Measurements from ENCODE around the gene RNLS. TPM values are rescaled to one million over a fixed set of nuclear protein-coding genes. Genes with fewer than 3 reads are reported as not detected.

Gene RNLS
- total RNA-seq, 1 donor from 2014 or later = 24.7 TPM

DNA sequence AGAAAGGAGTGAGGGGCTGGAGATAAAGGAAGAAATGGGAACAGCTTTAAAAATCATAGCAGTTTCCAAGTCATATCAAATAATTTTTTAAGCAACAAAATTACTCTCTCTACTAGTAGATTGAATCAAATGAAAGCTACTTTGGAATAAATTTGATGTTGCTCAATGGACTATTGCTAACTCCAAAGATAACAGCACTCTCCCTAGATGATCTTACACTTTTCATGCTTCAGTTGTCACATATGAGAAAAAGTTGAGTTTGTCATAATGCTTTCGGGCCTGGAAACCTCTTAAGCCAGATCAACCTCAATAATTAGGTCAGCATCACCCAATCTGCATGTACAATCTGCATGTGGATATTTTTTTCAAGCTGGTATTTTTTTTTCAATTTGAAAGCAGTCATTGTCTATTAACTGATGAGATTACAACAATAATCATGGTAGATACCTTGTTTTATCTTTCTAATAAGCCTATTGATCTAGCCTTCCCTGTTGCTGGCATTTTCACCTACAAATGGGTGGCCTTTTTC, 34.7 kb upstream of the RNLS start:
- TF ChIP-seq, protein P1, sequence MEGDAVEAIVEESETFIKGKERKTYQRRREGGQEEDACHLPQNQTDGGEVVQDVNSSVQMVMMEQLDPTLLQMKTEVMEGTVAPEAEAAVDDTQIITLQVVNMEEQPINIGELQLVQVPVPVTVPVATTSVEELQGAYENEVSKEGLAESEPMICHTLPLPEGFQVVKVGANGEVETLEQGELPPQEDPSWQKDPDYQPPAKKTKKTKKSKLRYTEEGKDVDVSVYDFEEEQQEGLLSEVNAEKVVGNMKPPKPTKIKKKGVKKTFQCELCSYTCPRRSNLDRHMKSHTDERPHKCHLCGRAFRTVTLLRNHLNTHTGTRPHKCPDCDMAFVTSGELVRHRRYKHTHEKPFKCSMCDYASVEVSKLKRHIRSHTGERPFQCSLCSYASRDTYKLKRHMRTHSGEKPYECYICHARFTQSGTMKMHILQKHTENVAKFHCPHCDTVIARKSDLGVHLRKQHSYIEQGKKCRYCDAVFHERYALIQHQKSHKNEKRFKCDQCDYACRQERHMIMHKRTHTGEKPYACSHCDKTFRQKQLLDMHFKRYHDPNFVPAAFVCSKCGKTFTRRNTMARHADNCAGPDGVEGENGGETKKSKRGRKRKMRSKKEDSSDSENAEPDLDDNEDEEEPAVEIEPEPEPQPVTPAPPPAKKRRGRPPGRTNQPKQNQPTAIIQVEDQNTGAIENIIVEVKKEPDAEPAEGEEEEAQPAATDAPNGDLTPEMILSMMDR (IDR thresholded peaks at IDR 0.05; ENCODE audit: insufficient read depth, low read length, poor library complexity, severe bottlenecking) = no peak
- no peak for DNase-seq (ENCODE audit: low read depth)
- Histone ChIP-seq H3K27me3 (ENCODE audit: control insufficient read depth, insufficient read depth, low read length) (no peaks in the 10 kb centered on the region), H3K36me3 (ENCODE audit: control insufficient read depth, insufficient read depth, low read length) (no peaks in the 10 kb centered on the region), H3K4me3 (ENCODE audit: low read depth, low read length) (no peak overlapping the region)

DNA sequence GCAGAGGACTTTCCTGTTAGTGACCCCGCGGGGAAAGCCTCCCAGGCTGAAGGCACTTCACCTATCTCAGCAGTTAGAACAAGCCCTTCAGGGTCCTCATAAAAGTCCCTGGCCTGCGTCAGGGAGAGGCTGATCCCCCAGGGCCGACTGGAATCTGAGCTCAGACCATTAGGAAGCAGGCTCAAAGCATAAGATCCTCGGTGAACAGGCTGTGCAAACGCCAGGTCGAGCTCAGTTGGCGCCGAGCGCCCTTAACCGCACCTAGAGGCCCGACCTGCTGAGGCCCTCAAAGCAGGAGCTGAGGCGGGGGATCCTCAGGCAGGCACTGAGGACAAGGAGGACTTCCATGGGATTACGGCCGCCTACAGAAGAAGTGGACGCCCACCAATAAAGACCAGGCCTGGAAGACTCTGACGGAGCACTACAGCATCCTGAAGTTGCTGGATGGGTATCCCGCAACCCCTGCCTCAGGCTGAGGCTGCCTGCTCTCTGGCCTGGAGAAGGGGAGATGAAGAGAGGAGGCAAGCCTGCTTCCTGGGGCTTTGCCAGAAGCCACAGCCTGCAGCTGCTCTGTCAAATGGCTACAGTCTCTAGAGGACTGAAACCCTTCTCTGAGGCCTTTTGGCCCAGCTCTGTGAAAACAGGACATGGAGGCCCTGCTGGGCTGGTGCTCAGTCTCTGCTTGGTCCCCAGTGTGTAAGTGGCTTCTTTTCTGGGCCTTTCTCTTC, 33.3 kb upstream of the RNLS start:
- TF ChIP-seq, protein P1 (IDR thresholded peaks at IDR 0.05; ENCODE audit: insufficient read depth, low read length, poor library complexity, severe bottlenecking) = no peak
- no peak for DNase-seq (ENCODE audit: low read depth)
- Histone ChIP-seq H3K4me3 (ENCODE audit: low read depth, low read length) (no peak overlapping the region), H3K27me3 (ENCODE audit: control insufficient read depth, insufficient read depth, low read length) (no peaks in the 10 kb centered on the region), H3K36me3 (ENCODE audit: control insufficient read depth, insufficient read depth, low read length) (no peaks in the 10 kb centered on the region)

DNA sequence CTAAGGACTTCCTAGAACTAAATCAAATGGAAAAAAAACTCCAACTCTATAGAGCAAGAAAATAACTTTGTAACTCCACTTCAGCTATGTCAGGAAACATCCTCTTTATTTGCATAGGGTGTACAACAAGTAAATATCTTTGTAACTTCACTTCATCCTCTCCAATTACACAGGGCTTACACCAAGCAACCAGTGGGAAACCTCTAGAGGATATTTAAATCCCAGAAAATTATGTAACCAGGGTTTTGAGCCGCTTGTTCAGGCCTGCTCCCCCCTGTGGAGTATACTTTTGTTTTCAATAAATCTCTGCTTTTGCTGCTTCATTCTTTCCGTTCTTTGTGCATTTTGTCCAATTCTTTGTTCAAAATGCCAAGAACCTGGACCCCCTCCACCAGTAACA, 25.7 kb upstream of the RNLS start:
- TF ChIP-seq, protein P1 (IDR thresholded peaks at IDR 0.05; ENCODE audit: insufficient read depth, low read length, poor library complexity, severe bottlenecking) = no peak
- no peak overlapping the region for H3K4me3 ChIP-seq (ENCODE audit: low read depth, low read length)
- H3K27me3 ChIP-seq (ENCODE audit: control insufficient read depth, insufficient read depth, low read length) = no peaks in the 10 kb centered on the region
- DNase-seq (ENCODE audit: low read depth) = no peak
- H3K36me3 ChIP-seq (ENCODE audit: control insufficient read depth, insufficient read depth, low read length) = no peaks in the 10 kb centered on the region

DNA sequence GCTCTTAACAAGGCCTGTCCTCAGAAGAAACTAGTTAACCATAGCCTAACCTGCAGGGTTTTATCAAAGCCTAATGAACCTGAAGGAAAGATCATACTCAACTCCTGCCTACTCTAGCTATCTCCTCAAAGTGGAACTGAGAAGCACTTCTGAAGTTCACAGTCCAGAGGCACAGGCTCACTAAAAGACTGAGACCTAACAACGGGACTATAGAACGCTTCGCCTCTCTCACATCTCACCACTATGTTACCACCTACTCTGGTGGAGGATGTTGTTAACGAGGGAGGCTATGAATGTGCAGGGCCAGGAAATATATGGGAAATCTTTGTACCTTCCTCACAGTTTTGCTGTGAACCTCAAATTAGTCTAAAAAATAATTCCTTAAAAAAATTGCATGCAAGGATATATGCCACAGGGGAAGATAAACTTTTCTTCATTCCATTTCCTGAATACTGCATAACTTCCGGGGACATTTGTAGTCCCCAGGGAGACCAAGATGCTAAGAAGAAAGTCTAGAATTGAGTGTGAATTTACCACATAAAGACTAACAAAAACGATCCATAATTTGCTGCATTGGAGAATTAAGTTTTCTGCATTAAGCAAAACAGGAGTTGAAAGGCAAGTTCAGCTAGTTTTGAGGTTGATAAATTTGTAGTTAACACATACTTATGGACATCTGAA, 25.1 kb upstream of the RNLS start:
- H3K27me3 ChIP-seq (ENCODE audit: control insufficient read depth, insufficient read depth, low read length) = no peaks in the 10 kb centered on the region
- DNase-seq (ENCODE audit: low read depth) = no peak
- TF ChIP-seq, protein P1 (IDR thresholded peaks at IDR 0.05; ENCODE audit: insufficient read depth, low read length, poor library complexity, severe bottlenecking) = no peak
- no peak overlapping the region for H3K4me3 ChIP-seq (ENCODE audit: low read depth, low read length)
- no peaks in the 10 kb centered on the region for H3K36me3 ChIP-seq (ENCODE audit: control insufficient read depth, insufficient read depth, low read length)

DNA sequence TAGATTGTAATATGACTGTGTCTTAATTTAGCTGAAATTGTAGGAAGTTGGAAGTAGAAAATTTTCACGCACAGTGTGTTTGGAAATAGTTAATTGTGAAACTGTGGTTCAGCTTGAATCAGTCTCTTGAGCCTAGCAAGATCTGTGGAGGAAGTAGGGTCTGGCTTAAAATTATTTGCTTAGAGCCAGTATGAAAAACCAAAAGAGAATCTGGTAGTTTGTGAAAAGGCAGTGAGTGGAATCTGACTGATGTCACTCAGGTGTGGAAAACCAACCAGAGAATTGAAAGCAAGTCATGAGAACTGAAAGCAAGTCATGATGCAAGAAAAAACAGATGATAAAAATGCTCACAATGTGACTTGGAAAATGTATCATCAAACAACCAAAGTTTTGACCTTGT, 14.9 kb upstream of the RNLS start:
- H3K27me3 ChIP-seq (ENCODE audit: control insufficient read depth, insufficient read depth, low read length) = no peaks in the 10 kb centered on the region
- DNase-seq (ENCODE audit: low read depth) = no peak

More for the DNA sequence above, 14.9 kb upstream of the RNLS start:
- Histone ChIP-seq H3K36me3 (ENCODE audit: control insufficient read depth, insufficient read depth, low read length) (no peaks in the 10 kb centered on the region), H3K4me3 (ENCODE audit: low read depth, low read length) (no peak overlapping the region)
- TF ChIP-seq, protein P1 (IDR thresholded peaks at IDR 0.05; ENCODE audit: insufficient read depth, low read length, poor library complexity, severe bottlenecking) = no peak
